Measurements from ENCODE around the gene GRIP1. TPM values are rescaled to one million over a fixed set of nuclear protein-coding genes. Genes with fewer than 3 reads are reported as not detected.

The GRIP1 gene
- total and polyA plus RNA-seq, 2 donors (not counting 3 experiments of a cell fraction or from before 2014, with no cell fraction given) = 0.04 to 0.69 TPM

GRCh38 chr12:66441905-66442559 lies 236.8 kb downstream of the GRIP1 start:
- no peaks in the 10 kb centered on the region for H4K20me1 ChIP-seq (replicated peaks; ENCODE audit: control insufficient read depth, extremely low read depth, insufficient read depth, low read length)
- no TSS peak for BruUV-seq (replicated peaks)
- no peak overlapping the region for H3K27ac ChIP-seq (ENCODE audit: insufficient read depth, low read depth, low read length)
- intact Hi-C loops (cut with micrococcal nuclease) (no loop called here), dilution Hi-C loops (cut with MboI; ENCODE audit: extremely low pct_ligation_motif_present, low sequenced_read_pairs) (no loop called here)
- H3K79me2 ChIP-seq (ENCODE audit: control insufficient read depth, insufficient read depth, low read length) = no peaks in the 10 kb centered on the region
- H3K9me3 ChIP-seq (replicated peaks; ENCODE audit: control insufficient read depth, insufficient read depth, low read length) = no peaks in the 10 kb centered on the region
- TF ChIP-seq POLR2AphosphoS5 (IDR thresholded peaks at IDR 0.05; ENCODE audit: insufficient read depth, low read depth, low read length) = no peak
- TF ChIP-seq MAX (IDR thresholded peaks at IDR 0.05; ENCODE audit: insufficient read depth, insufficient read length) = no peak
- no peak for TF ChIP-seq FOS (IDR thresholded peaks at IDR 0.05; ENCODE audit: borderline replicate concordance, insufficient read depth, low read length)
- no peak for TF ChIP-seq POLR2A (IDR thresholded peaks at IDR 0.05; ENCODE audit: low read depth, low read length)
- no peak for TF ChIP-seq EZH2 (IDR thresholded peaks at IDR 0.05; ENCODE audit: borderline replicate concordance, low read depth, low read length, severe bottlenecking)
- no peak for TF ChIP-seq CTCF (IDR thresholded peaks at IDR 0.05; ENCODE audit: extremely low read depth in 1 of 2, insufficient read depth in 1 of 2, low read depth in 1 of 2, low read length in 2 of 2)
- TF ChIP-seq JUN (IDR thresholded peaks at IDR 0.05; ENCODE audit: borderline replicate concordance, insufficient read depth, insufficient read length, low read depth) = no peak
- no peak for TF ChIP-seq GATA2 (IDR thresholded peaks at IDR 0.05; ENCODE audit: insufficient read depth, insufficient read length, low read depth, low read length)
- TF ChIP-seq MYC (IDR thresholded peaks at IDR 0.05; ENCODE audit: low read depth, low read length) = no peak
- H2AFZ ChIP-seq (ENCODE audit: low read depth, low read length) = no peak overlapping the region
- POLR2A ChIA-PET = no interaction called here
- H3K4me2 ChIP-seq (ENCODE audit: insufficient read depth, low read length) = no peak overlapping the region
- no peaks in the 10 kb centered on the region for H3K36me3 ChIP-seq (ENCODE audit: control insufficient read depth in 2 of 2, extremely low read depth in 1 of 2, insufficient read depth in 2 of 2, low read length in 2 of 2)
- no peak overlapping the region for H3K4me3 ChIP-seq (replicated peaks in 1 of 3; ENCODE audit: insufficient read depth in 1 of 3, low read depth in 1 of 3, low read length in 3 of 3)
- no peak for DNase-seq (ENCODE audit: low read depth, low spot score)
- H3K27me3 ChIP-seq (ENCODE audit: control insufficient read depth in 2 of 2, insufficient read depth in 2 of 2, low read length in 2 of 2) = peaks cover 4 to 10% of the 10 kb centered on the region in 2 experiments
- H3K9me1 ChIP-seq (replicated peaks; ENCODE audit: control insufficient read depth, extremely low read depth, insufficient read depth, low read length) = no peaks in the 10 kb centered on the region
- CTCF ChIA-PET = interaction anchor here (1.2 kb wide), 1 partner anchor 13 kb away, joined by 3 read pairs; no protein-coding TSS in a partner anchor
- no peak overlapping the region for H3K9ac ChIP-seq (replicated peaks; ENCODE audit: extremely low read depth, insufficient read depth, low read length)
- no peak for FAIRE-seq
- H3K4me1 ChIP-seq (ENCODE audit: control insufficient read depth, extremely low read depth, insufficient read depth, low read length) = no peaks in the 10 kb centered on the region

Measured in endothelial cell of umbilical vein (primary cell).